ENCODE data around the gene HBQ1.
"Not testable (repeated sequence)": the region's sequence is repeated elsewhere in the genome, so short reads cannot be mapped to it uniquely, and the experiment has no call there.

The HBQ1 gene

DNA sequence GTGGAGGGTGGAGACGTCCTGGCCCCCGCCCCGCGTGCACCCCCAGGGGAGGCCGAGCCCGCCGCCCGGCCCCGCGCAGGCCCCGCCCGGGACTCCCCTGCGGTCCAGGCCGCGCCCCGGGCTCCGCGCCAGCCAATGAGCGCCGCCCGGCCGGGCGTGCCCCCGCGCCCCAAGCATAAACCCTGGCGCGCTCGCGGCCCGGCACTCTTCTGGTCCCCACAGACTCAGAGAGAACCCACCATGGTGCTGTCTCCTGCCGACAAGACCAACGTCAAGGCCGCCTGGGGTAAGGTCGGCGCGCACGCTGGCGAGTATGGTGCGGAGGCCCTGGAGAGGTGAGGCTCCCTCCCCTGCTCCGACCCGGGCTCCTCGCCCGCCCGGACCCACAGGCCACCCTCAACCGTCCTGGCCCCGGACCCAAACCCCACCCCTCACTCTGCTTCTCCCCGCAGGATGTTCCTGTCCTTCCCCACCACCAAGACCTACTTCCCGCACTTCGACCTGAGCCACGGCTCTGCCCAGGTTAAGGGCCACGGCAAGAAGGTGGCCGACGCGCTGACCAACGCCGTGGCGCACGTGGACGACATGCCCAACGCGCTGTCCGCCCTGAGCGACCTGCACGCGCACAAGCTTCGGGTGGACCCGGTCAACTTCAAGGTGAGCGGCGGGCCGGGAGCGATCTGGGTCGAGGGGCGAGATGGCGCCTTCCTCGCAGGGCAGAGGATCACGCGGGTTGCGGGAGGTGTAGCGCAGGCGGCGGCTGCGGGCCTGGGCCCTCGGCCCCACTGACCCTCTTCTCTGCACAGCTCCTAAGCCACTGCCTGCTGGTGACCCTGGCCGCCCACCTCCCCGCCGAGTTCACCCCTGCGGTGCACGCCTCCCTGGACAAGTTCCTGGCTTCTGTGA lies 3.5 kb upstream of the HBQ1 start, which contains the start of gene HBA1:
Gene HBA1 (plus strand): TSS at position 204 of the 906 bp plus-strand sequence. CDS start 37 bp downstream, at position 241.
- not testable (repeated sequence) for DNase-seq

GRCh38 chr16:177394-177822 lies 2.9 kb upstream of the HBQ1 start:
- no peak for DNase-seq

- DNase-seq = no peak
These were observed 2.1 kb upstream of the HBQ1 start for GRCh38 chr16:177981-178667.

DNA sequence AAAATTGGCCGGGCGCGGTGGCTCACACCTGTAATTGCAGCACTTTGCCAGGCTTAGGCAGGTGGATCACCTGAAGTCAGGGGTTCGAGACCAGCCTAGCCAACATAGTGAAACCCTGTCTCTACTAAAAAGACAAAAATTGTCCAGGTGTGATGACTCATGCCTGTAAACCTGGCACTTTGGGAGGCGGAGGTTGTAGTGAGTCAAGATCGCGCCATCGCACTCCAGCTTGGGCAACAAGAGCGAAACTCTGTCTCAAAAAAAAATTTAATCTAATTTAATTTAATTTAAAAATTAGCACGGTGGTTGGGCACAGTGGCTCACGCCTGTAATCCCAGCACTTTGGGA lies 1.6 kb upstream of the HBQ1 start:
- no peak for DNase-seq

DNA sequence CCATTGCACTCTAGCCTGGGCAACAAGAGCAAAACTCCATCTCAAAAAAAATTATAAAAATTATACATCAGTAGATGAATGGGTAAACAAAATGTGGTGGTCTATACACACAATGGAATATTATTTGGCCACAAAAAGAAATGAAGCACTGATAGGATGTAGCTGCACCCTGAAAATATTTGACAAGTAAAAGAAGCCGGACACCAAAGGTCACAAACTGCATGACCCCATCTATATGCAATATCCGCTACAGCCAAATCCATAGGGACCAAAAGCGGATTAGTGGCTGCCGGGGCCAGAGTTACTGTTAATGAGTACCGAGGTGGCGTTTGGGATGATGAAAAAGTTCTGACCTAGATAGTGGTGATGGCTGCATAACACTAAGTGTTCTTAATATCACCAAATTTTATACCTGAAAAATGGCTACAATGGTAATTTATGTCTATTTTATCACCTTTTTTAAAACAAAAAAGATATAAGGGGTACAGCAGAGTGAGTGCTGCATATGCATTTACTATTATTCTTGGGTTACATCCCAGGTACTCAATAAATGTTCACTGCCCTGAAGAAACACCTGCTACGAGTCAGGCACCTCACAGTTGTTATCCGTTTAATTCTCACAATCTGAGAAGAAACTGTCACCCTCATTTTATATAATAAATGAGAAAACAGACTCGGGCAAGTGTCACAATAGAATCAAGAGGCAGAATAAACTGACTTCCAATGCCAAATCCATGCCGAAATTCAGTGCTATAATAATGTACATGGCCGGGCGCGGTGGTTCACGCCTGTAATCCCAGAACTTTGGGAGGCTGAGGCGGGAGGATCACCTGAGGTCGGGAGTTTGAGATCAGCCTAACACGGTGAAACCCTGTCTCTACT lies 807 bp upstream of the HBQ1 start:
- no peak for DNase-seq

DNA sequence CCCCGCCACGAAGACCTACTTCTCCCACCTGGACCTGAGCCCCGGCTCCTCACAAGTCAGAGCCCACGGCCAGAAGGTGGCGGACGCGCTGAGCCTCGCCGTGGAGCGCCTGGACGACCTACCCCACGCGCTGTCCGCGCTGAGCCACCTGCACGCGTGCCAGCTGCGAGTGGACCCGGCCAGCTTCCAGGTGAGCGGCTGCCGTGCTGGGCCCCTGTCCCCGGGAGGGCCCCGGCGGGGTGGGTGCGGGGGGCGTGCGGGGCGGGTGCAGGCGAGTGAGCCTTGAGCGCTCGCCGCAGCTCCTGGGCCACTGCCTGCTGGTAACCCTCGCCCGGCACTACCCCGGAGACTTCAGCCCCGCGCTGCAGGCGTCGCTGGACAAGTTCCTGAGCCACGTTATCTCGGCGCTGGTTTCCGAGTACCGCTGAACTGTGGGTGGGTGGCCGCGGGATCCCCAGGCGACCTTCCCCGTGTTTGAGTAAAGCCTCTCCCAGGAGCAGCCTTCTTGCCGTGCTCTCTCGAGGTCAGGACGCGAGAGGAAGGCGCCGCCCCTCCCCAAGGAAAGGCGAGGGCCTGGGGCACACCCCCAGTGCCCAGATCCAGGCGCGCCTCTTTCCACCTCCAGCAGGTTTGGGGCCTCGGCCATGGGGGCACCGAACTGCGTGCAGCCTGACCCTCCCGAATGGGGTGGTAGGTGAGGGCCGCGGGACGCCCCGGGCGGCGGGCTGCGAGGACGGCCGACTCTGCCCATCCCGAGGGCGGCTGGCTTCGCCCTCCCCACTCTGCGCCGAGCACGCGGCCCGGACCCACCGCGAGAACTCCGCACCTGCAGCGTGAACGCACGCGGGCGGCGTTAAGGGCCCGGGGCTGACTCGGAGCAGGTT lies 664 bp downstream of the HBQ1 start:
- DNase-seq = peak; percentile 32

DNA sequence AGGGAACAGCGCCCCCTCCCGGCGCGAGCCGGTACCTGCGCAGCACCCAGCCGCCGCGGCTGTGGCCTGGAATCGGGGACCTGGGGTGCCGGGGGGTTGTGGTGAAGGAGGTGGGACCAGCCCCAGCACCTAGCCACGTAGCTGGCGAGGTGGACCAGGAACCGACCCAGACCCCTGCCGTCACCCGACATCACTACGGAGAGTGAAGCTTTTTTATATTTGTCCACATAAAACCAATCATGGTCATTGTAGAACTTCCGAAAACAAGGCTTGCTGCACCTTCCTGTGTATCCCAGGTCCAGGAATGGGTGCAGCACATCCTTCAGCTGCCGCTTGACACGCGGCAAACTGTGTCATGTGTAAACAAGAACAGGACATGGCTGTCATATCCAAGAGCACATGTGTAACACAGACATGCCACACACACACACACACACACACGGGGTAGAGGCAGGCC lies 1.3 kb downstream of the HBQ1 start:
- DNase-seq = no peak

- no peak for DNase-seq
These were observed 2.7 kb downstream of the HBQ1 start for GRCh38 chr16:183005-183404.

GRCh38 chr16:185213-185612 lies 5.0 kb downstream of the HBQ1 start:
- no peak for DNase-seq

DNA sequence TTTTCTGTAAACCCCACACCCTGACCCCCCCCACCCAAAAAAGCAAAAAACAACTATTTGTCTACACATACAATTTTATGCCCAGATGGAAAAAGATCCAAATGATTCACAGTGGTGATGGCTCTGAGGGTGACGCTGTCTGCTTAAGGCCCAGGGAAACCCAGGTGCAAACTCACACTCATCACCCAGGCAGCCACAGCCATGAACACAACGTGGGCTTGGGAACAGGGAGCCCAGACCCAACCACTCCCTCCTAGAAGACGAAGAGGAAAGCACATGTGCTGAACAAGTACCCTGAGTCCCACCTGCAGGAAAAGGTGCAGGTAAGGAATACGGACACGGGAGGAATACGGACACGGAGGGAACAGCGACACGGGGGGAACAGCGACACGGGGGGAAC lies 5.4 kb downstream of the HBQ1 start:
- DNase-seq = no peak

DNA sequence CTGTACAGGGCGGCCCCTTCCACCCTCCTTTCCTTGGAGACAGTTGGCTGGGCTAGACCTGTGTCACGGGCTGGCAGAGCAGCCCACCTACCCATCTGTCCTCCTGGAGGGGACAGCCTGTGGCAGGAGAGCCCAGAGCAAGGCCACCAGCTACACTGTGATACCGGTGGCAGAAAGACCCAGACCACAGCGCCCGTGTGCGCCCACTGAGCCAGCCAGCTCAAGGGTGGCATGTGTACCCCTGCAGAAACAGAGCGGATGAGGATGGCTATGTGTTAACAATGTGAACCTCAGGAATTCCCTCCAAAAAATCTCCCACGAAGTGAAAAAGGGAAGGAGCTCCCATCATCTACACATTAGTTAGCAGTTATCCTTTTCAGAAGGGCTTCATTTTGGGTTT lies 7.1 kb downstream of the HBQ1 start:
- DNase-seq = no peak

DNA sequence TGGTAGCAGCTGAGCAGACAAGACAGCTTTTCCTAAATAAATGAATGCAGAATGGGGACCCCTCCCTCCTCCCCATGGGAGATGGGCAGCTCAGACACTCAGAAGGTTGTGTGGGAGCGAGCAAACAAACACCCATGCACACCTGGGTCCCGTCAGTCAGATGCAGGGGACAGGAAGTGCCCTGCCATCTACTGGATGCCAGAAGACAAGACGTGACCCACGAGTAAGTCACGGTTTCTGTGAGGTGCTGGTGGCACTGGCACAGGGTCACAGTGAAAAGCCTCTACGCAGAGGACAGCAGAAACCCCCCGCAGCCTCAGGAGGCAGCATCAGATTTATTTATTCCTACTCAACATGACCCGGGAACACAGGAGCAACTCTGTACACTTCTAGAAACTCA lies 8.4 kb downstream of the HBQ1 start:
- DNase-seq = no peak

DNA sequence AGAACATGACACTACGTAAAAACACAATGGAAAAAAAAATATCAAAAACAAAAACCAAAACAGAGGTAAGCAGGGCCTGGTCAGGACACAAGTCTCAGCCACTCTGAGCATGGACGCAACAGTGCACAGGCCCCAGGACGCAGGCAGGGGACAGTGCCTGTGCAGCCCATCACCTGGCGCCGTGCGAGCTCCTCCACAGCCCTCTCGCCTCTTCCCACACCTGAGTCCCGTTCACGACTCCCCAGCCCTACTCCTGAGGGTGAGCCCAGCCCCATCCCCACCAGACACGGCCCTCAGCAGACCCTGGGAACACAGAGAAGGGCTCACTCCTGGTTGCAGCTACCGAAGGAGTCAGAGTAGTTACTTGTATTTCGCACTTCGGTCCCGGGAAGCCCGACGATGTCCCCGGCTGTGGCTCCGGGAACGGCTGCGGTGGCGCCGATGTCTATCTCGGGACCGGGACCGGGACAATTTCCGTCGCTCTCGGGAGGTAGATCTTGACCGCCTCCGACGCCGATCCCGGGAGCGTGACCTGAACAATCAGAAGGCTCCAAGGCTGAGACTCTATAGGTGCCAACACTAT lies 9.4 kb downstream of the HBQ1 start:
- no peak for DNase-seq

DNA sequence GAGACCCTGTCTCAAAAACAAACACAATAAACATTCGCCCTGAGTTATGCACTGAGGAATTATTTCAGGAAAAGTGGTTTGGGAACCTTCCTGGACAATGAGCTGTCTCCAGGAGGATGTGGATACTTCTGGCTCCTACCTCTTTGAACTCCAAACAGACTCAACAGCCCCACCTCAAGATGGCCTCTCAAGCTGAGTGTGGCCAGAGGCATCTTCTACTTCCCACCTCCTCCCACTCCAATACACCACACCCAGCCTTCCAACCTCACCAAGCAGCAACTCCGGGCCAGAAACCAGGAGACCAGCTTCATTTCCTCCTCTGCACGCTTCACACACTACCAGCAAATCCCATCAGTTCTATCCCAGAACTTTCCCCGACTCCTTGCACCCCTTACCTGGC lies 11.6 kb downstream of the HBQ1 start:
- DNase-seq = no peak

GRCh38 chr16:192686-193085 lies 12.4 kb downstream of the HBQ1 start:
- DNase-seq = no peak

DNA sequence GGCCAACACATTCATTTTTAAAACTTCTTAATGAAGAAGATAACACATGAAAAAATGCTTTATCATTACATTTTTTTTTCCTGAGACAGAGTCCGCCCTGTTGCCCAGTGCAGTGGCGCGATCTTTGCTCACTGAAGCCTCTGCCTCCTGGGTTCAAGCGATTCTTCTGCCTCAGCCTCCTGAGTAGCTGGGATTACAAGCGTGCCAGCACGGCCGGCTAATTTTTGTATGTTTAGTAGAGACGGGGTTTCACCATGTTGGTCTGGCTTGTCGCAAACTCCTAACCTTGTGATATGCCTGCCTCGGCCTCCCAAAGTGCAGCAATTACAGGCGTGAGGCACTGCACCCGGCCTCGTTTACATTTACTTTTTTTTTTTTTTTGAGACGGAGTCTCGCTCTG lies 13.2 kb downstream of the HBQ1 start:
- DNase-seq = no peak

DNA sequence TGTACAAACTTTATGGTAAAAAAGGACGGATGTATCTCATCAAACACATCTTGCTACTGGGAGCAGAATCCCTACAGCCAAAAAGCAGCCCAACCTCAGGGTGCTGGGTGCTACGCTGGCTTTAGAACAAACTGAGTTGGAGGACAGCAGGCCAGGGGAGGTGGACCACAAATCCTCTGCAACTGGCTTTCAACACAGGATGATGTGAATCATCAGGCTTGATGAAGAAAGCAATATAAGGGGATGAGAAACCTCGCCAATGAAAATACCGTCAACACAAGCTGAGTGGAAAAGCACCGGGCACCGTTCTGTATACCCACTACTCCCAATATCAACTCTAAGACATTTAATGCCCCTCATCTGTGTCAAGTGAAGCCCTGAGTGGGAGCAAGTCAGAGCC lies 14.3 kb downstream of the HBQ1 start:
- DNase-seq = no peak

DNA sequence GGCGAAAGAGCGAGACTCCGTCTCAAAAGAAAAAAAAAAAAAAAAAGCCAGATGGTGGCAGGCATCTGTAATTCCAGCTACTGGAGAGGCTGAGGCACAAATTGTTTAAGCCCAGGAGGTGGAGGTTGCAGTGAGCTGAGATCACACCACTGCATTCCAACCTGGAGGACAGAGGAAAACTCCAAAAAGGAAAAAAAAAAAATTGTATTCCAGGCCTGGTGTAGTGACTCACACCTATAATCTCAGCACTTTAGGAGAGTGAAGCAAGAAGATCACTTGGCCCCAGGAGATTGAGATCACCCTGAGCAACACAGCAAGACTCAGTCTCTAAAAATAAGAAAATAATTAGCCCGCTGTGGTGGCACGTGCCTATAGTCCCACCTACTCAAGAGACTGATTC lies 20.1 kb downstream of the HBQ1 start:
- DNase-seq = peak; percentile 39

GRCh38 chr16:203246-203645 lies 23.0 kb downstream of the HBQ1 start:
- DNase-seq = no peak

DNA sequence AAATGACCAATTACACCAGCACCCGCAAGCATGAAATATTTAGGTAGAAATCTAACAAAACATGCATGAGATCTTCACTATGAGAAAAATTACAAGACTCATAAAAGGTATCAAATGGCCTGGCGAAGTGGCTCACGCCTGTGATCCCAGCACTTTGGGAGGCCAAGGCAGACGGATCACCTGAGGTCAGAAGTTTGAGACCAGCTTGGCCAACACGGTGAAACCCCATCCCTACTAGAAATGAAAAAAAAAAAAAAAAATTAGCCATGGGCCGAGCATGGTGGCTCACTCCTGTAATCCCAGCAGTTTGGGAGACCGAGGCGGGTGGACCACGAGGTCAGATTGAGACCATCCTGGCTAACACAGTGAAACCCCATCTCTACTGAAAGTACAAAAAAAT lies 23.8 kb downstream of the HBQ1 start:
- not testable (repeated sequence) for DNase-seq

DNA sequence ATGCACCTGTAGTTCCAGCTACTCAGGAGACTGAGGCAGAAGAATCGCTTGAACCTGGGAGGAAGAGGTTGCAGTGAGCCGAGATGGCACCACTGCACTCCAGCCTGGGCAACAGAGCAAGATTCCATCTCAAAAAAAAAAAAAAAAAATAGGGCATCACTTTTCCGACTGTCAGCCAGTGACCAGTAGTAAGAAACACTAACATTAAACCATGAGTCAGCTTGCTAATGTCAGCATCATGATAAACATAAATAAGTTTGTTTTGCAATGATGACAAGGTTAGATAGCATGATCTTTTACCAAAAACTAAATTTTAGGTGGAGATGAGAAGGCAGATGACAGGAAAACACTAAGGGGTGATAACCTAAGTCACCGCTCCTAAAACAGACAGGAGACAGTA lies 29.1 kb downstream of the HBQ1 start:
- DNase-seq = not testable (repeated sequence)
